Measurements from ENCODE around the gene PPP1R12C.
"Not testable (repeated sequence)": the region's sequence is repeated elsewhere in the genome, so short reads cannot be mapped to it uniquely, and the experiment has no call there.

Gene PPP1R12C

DNA sequence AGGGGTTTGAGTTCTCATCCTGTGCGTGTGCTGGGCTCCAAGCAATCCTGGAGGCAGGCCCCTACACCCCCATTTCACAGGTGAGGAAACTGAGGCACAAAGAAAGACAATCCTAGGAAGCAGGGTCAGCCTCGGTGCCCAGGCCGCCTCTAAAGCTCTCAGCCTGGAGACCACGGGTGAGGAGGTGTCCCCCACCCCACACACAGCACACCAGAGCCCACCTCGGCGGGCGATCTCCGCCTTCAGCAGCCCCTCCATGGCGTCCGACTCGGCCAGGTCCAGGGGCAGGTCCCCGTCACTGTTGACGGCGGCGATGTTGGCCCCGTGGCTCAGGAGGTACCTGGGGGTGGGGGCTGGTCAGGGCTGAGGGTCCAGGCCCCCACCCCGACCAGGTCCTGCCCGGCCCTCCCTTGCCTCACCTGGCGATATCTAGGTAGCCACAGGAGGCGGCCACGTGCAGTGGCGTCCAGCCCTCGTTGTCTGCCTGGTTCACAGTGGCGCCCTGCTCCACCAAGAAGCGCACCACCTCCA lies 5.1 kb downstream of the PPP1R12C start:
- DNase-seq (ENCODE audit: low read depth, low spot score), result no peak

DNA sequence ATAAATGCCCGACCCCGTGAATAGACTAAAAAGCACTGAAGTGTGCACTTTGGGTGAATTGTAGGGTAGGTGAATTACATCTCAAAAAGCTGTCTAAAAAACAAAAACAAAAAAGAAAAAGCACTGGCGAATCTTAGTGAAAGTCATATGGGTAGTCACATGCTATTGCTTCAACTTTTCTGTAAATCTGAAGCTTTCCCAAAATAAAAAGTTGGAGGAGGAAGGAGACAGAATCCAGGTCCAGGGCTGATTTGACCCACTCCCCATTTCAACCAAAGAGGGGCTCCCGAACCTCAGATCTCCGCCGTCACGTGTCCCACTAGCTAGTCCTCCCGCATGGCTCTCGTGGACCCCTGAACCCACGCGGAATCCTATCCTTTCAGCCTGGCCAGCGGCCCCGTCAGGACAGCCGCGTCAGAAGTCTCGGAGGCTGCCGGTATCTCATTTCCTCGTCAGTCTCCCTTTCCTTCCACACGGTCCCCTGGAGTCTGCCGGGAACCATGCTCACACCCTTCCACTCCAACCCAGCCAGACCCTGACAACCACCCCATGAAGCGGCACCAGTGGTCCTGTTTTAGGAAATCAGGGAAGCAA lies 6.1 kb downstream of the PPP1R12C start:
- DNase-seq (ENCODE audit: low read depth, low spot score), result no peak

DNA sequence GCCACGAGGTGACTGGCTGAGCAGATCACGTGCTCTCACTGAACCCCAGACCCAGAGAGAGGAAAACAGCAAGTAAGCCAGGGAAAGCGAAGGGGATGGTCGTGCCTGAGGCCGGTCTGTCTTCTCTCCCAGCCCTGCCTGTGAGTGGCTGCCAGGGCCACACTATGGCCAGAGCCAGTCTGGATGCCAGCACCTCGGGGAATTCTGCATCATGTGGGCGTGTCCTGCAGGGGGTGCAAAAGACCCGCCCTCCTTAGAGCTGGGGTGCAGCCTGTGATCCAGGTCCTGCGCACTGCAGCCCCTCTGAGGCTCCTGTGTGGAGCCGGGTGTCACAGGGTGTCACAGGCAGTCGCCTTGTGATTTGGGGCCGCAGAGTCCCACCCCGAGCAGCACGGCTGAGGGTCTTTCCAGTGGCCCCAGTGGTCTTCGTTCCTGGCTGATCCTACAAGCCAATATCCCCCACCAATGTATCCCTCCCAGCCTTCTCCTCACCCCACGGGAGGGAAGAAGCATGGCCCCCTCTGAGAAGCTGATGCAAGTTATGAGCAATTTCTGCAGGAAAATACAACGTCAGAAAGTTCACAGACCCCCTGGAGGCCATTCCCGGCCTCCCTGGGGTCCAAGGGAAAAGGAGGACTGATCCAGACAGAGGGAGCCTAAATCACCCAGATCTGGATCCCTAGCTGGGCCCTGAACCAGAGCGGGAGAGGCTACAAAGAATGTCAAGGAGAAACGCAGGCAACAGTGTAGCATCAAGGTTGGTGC lies 7.7 kb downstream of the PPP1R12C start:
- DNase-seq (ENCODE audit: low read depth, low spot score), result no peak

DNA sequence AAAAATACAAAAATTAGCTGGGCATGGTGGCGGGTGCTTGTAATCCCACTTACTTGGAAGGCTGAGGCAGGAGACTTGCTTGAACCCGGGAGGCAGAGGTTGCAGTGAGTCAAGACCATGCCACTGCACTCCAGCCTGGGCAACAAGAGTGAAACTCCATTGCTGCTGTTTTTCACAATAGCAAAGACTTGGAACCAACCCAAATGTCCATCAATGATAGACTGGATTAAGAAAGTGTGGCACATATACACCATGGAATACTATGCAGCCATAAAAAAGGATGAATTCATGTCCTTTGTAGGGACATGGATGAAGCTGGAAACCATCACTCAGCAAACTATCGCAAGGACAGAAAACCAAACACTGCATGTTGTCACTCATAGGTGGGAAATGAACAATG lies 10.2 kb downstream of the PPP1R12C start:
- DNase-seq (ENCODE audit: low read depth, low spot score), result not testable (repeated sequence)

DNA sequence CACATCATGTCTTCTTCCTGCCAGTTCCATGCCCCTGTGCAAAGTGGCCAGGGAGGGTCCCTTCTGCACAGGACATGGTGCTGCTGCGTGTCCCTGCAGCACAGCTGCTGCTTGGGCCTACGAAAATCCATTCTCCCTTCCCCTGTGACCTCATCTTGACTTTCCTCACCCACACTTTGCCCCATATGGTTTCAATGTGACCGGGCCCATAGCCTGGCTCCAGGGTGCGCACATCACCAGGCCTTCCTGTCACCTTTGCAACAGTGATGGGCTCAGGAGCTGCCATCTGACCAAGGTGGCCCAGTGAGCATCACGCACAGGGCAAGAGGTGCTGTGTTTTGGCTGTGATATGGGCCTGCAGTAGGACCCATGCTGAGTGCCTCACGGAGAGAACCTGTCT lies 10.8 kb downstream of the PPP1R12C start:
- no peak for DNase-seq (ENCODE audit: low read depth, low spot score)

DNA sequence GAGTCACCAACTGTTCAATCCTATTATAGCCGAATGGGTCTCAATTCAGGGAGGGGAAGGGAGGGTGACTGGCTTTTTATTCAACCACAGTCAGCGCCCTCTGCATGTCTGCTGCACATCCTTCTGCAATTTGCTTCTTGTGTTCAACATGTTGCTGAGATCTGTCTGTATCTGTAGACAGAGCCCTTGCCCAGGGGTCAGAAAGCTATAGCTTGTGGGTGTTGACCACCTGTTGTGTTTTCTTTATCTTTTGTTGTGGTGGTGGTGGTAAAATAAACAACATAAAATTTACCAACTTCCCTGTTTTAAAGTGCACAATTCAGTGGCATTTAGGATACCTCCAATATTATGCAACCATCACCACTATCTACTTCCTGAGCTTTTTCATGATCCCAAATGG lies 12.2 kb downstream of the PPP1R12C start:
- DNase-seq (ENCODE audit: low read depth, low spot score), result no peak

DNA sequence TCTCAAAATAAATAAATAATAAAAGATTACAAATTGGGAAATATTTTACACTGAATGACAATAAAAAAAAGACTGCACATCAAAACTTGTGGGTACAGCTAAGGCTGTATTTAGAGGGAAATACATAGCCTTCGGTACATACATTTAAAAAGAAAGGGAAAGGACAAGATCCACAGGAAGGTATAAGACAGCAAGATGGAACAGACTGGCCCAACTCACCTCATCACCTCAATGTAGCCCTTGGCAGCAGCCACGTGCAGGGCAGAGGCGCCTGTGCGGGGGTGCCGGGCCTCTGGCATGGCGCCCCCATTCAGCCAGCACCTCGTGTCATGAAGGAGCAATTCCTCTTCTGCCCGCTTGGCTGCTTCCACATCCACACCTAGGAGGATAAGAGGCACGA lies 14.2 kb downstream of the PPP1R12C start:
- DNase-seq (ENCODE audit: low read depth, low spot score), result no peak

DNA sequence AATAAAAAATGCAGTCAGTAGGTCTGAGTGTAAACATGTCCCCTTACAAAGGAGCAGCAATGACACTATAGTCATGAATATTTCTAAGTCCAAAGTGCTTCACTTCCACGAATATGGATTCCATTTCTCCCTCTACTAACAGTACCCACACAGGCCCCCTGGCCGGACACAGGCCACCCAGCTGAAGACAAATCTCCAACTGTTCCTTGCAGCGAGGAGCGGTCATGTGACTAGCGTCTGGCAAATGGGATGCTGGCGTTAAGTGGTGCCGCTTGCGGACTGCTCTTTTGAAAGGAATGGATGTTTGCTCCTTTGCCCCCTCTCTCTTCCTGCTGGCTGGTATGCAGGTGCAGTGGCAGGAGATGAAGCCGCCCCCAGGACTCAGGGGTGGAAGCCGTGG lies 16.2 kb downstream of the PPP1R12C start:
- no peak for DNase-seq (ENCODE audit: low read depth, low spot score)

DNA sequence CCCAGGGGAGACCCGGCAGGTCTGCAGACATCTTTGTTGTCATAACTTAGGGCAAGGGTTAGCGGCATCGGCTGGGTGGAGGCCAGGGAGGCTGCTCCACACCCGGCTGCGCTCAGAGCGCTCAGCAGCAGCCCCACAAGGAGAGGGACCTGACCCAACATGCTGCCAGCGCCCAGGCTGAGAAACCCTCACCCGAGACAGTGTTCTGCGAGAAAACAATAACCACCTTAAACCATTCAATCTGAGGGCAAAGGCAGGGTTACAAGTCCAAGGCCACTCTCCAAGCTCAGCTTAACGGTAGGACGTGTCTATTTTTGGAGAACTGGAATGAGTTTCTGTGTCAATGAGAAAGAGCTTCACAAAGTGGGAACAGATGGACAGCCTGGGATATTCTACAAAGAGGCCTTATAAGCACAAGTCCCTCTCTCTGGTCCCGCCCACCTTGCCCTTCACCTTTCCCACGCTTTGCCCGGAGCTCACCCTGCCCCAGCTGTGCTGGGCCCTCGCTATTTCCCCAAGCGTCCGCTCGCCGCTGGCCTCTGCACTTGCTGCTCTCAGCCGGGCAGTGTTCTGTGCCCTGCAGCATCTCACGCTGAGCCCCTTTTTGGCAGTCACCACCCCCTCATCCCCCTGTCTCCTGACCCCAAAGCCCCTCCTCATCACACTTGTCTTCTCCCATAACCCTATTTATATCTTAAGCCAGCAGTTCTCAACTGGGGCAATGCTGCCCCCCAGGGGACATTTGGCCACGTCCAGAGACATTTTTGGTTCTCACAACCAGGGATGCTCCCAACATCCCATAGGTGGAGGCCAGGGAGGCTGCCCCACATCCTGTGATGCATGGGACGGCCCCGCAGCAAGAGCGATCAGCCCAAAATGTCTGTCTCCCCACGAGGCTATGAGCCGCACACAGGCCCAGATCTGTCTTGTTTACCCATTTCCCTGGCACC lies 17.6 kb downstream of the PPP1R12C start:
- DNase-seq (ENCODE audit: low read depth, low spot score), result no peak

DNA sequence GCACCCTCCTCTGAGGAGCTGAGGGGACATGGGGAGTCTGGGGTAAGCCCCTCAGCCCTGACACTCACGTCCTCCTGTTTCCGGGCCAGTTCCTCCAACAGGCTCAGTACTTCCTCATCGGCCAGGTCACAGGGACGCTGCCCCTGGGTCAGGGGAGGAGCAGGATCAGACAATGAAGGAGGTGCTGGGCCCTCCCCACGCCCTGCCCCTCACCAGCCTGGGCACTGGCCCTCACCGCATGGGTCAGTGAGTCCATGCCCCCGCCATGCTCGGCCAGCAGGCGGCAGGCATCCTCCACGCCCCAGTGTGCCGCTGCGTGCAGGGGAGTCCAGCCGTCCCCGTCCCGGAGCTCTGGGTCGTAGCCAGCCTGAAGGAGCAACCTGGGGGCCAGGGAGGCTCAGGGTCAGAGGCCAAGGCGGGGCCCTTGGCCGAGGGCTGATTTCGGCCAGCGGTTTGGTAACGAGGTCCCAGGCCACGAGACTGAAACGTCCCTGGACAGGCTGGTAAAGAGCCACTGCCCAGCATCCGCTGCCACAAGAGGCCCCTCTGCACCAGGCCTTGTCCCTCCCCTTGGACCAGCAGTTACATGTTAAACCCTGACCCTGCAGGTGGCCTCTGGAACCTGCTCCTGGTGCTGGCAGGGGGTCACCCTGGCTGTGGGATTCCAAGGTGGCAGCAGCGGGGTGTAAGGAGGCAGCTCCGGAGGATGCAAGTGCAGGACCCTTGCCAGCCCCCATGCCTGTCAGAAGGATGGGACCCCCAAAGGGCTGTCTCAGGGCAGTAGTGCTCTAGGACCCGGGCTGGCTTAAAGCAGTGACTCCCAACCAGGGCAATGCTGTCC lies 18.5 kb downstream of the PPP1R12C start:
- no peak for DNase-seq (ENCODE audit: low read depth, low spot score)

DNA sequence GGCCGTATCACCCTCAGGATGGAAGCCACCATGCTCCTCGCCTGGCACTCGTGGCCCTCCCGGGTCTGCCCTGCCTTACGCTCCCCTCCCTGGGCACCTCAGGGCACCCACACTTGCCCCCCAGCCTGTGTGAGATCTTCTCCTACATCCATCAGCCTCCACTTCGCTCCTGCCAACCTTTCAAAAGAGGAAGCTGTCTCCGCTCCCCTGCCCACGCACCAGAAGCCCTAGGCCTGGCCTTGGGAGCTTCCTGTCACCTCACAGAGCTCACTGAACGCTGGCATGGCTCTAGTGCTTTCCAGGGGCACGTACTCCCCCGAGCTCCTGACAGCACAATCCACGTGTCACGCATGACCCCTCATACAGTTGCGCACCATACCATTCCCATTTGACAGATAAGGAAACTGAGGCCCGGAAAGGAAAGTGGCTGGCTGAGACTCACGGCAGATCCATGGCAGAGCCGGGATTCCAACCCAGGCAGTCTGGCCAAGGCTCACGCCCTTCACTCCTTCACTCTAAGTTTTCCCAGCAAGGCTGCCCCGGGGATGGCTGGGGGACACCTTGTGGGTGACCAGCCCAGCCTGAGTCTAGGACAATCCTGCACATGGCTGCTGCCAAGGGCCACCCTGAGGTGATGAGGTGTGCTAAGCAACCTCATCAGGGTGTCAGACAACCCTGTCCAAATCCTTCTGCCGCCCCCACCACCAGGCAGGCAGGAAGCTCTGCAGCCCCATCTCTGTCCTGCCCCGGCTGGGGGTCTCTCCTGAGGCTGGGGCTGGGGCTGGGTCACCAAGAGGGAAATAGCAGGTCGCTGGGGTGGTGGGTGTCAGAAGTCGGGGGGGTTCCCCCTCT lies 19.3 kb downstream of the PPP1R12C start:
- no peak for DNase-seq (ENCODE audit: low read depth, low spot score)

DNA sequence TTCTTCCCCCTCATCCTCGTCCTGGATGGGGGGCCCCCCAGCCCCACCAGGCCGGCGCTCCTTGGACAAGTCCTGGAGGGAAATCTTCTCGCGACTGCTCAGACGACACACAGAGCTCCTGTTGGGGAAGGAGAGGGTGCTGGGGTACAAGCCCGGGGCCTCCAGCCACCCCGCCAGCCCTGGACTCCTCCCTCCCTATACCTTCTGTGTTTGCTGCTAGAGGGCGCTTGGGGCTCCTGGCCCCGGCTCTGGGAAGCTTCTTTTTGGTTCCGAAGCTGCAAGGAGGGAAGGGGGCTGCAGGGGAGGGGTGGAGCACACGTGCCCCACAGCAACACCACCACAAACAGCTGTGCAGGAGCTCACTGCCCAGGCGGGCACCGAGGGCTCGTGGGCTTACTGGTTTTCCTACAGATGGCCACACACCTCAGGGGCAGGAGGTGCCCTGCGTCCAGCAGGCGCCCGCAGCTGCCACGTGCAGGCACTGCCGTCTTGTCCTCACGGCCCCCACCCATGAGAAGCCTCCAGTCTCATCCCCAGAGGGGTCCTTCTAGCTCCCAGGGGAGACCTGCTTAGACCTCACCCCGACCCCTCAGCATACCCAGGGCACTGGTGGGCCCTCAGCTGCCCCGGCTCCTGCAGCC lies 21.3 kb downstream of the PPP1R12C start:
- no peak for DNase-seq (ENCODE audit: low read depth, low spot score)

DNA sequence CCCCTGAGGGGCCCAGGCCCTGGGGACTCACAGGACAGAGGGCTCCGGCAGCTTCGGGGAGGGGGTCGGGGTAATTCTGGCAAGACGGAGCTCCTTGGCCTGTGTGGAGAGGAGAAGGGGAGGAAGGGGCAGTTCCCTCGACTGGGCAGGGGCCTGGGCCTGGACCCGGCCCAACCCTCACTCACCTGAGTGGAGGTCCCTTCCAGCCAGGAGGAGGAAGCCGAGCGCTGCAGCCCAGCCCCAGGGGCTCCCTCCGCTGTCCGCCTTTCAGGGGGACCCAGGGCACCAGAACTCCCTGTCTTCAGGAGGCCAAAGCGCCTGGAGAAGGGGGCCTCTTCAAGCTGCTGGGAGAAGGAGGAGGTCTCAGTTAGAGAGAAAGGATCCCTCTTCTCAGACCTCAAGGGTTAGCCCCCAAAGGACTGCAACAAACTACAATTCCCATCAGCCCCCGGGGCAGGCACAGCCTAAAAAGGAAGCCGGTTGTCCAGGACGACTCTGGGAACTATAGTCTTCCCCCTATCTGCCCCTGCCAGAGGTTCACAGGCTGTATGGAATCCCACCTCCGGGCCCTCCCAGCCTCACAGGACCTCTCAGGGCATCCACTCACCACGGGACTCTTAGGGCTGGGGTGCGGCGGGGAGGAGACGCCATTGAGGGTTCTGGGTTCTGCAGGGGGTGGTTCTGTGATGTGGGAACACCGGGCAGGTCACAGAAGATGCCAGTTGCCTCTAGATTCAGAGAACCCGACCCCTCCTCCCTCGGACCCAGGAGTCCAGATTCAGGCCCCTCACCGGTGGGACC lies 22.0 kb downstream of the PPP1R12C start:
- no peak for DNase-seq (ENCODE audit: low read depth, low spot score)

DNA sequence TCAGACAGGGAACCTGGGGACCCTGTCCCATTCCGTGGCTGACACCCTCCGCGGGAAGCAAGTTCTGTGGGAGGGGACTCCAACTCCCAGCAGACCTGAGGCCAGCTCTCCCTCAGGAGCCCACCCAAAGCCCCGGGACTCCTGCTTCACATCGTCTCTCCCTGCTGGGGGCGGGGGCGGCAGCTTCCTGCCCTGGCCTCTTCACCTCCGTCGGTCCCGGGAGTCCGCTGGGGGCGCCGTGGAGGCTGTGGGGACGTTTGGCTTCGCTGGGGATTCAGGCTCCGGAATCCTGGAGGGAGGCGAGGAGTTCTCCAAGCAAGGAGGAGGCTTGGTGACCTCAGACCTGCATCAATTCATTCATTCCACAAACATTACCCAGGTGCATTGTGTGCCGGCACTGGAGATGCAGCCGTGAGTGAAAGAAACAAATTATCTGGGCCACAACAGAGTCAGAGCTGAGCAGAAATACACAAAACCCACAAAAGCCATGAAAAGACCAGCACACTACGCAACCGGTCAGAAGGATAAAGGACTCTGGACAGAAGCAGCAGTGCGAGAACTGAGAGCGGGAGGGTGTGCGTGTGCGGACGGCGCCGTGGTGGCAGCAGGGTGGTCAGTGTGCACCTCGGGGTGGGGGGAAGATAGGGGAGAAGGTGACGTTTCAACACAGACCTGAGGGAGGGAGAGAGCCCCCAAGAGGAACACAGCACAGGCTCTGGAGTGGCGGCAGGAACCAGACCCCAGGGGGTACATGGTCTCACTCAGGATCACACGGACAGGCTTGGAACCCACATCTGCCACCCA lies 22.8 kb downstream of the PPP1R12C start:
- no peak for DNase-seq (ENCODE audit: low read depth, low spot score)

DNA sequence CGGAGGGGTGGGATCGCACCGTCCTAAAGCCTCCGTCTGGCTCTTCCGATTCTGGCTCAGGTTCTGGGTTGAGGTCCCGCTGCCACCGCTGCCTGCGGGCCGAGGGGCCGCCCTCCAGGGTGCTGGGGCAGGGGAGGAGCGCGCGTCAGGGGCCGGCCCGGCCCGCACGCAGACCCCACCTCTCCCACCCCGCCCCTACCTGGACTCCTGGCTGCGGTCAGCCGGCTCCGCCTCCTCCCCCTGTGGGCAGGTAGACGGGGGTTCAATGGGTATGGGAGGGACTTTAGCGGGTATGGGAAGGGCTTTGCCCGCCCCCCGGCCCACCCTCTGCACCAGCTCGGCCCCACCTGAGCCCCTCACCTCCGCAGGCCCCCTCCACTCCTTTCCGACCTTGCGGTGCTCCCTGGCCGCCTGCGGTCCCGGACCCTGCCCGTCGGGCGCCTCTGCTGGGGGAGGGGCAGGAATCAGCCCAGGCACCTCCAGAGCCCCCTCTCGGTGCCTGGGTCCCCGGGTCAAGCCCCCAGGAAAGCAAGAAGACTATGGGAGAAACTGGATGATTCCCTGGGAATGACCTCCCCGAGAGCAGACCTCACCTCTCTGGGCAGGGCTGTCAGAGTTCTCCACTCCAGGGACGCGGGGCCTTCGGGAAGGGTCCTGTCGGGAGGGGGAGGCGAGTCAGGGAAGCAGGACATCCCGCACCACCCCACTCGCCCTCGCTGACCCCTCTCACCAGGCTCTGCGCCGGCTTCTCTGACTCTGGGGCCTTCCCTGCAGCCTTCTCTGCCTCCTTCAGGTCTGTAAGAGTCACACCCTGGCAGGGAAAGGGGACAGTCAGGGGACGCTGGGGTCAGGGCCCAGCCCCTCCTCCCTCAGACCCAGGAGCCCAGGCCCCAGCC lies 24.8 kb downstream of the PPP1R12C start:
- DNase-seq (ENCODE audit: low read depth, low spot score), result no peak

DNA sequence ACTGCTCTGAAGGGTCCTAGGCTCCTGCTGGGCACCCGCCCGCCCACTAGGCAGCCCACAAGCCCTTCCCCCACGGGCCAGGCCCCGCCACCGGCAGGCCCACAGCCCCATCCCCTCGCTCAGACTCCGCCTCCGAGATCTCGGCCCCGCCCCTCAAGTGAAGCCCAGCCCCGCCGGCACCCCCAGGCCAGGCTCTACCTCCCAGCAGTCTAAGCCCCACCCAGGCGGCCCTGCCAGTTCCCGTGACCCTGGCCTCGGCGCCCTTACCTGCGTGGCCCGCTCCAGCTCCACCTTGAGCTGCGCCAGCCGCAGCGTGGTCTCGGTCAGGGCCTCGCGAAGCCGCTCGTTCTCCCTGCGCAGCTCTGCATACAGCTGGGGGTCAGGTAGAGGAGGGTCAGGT lies 25.5 kb downstream of the PPP1R12C start:
- DNase-seq (ENCODE audit: low read depth, low spot score), result no peak

Measured in activated naive CD8-positive, alpha-beta T cell treated with anti-CD3 and anti-CD28 coated beads, Interleukin-2, amount 50 U/mL, for 16 hours (primary cell).